ENCODE results near the gene TMED7. TPM values are rescaled to one million over a fixed set of nuclear protein-coding genes. Genes with fewer than 3 reads are reported as not detected.

Gene TMED7
- total RNA-seq, 1 donor from 2014 or later, result 69.6 TPM

- no peak overlapping the region for H3K4me3 Mint-ChIP-seq (ENCODE audit: low read depth)
- peaks cover 4% of the 10 kb centered on the region for H3K4me1 Mint-ChIP-seq (ENCODE audit: low read depth)
- H3K27ac Mint-ChIP-seq, result no peak overlapping the region
- H3K27me3 Mint-ChIP-seq, result peaks cover 7% of the 10 kb centered on the region
- TF ChIP-seq CTCF (IDR thresholded peaks at IDR 0.05; ENCODE audit: unreplicated experiment), result no peak
- no peaks in the 10 kb centered on the region for H3K36me3 Mint-ChIP-seq (ENCODE audit: insufficient read depth)
- H3K9me3 Mint-ChIP-seq (ENCODE audit: low read depth), result no peaks in the 10 kb centered on the region
- no peak for DNase-seq (ENCODE audit: low spot score, unreplicated experiment)
These were observed 14.4 kb upstream of the TMED7 start for GRCh38 chr5:115640274-115640673.

- peaks cover 2% of the 10 kb centered on the region for H3K27me3 Mint-ChIP-seq
- H3K36me3 Mint-ChIP-seq (ENCODE audit: insufficient read depth), result no peaks in the 10 kb centered on the region
- no peak for TF ChIP-seq CTCF (IDR thresholded peaks at IDR 0.05; ENCODE audit: unreplicated experiment)
- H3K4me3 Mint-ChIP-seq (ENCODE audit: low read depth), result no peak overlapping the region
- H3K9me3 Mint-ChIP-seq (ENCODE audit: low read depth), result no peaks in the 10 kb centered on the region
- H3K27ac Mint-ChIP-seq, result no peak overlapping the region
- H3K4me1 Mint-ChIP-seq (ENCODE audit: low read depth), result peaks cover 7% of the 10 kb centered on the region
- DNase-seq (ENCODE audit: low spot score, unreplicated experiment), result no peak
These were observed 13.5 kb upstream of the TMED7 start for GRCh38 chr5:115639377-115639776.

GRCh38 chr5:115637507-115637906, 11.7 kb upstream of the TMED7 start:
- no peak for TF ChIP-seq CTCF (IDR thresholded peaks at IDR 0.05; ENCODE audit: unreplicated experiment)
- no peak overlapping the region for H3K27ac Mint-ChIP-seq
- DNase-seq (ENCODE audit: low spot score, unreplicated experiment), result no peak
- H3K27me3 Mint-ChIP-seq, result peaks cover 5% of the 10 kb centered on the region
- H3K4me3 Mint-ChIP-seq (ENCODE audit: low read depth), result no peak overlapping the region
- H3K36me3 Mint-ChIP-seq (ENCODE audit: insufficient read depth), result no peaks in the 10 kb centered on the region
- H3K9me3 Mint-ChIP-seq (ENCODE audit: low read depth), result no peaks in the 10 kb centered on the region
- peaks cover 8% of the 10 kb centered on the region for H3K4me1 Mint-ChIP-seq (ENCODE audit: low read depth)

DNA sequence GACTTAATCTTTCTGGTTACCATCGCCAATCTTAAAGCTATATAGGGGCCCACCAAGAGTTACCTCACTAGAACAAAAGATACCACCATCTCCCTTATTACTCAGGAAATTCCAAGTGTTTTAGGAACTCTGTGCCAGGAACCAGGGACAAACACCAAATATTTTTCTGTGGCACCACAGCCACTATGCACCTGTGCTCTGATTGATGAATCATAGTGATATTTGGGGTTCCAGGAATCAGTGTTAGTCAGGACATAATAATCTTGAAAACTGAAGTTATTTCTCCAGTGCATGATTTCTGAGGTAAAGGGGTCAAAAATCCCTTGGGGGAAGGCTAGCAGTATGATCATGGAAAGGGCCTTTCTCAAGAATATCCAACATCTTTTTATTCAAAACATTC, 10.2 kb upstream of the TMED7 start:
- Mint-ChIP-seq H3K27ac (no peak overlapping the region), H3K9me3 (ENCODE audit: low read depth) (no peaks in the 10 kb centered on the region), H3K4me1 (ENCODE audit: low read depth) (peaks cover 8% of the 10 kb centered on the region), H3K4me3 (ENCODE audit: low read depth) (no peak overlapping the region), H3K36me3 (ENCODE audit: insufficient read depth) (no peaks in the 10 kb centered on the region), H3K27me3 (peaks cover 5% of the 10 kb centered on the region)
- DNase-seq (ENCODE audit: low spot score, unreplicated experiment), result no peak
- TF ChIP-seq CTCF (IDR thresholded peaks at IDR 0.05; ENCODE audit: unreplicated experiment), result no peak

- peak; percentile 96 for TF ChIP-seq CTCF (IDR thresholded peaks at IDR 0.05; ENCODE audit: unreplicated experiment)
- H3K27ac Mint-ChIP-seq, result no peak overlapping the region
- H3K9me3 Mint-ChIP-seq (ENCODE audit: low read depth), result no peaks in the 10 kb centered on the region
- H3K4me3 Mint-ChIP-seq (ENCODE audit: low read depth), result peak overlapping the region; percentile 4
- peak; percentile 82 for DNase-seq (ENCODE audit: low spot score, unreplicated experiment)
- H3K36me3 Mint-ChIP-seq (ENCODE audit: insufficient read depth), result no peaks in the 10 kb centered on the region
- peaks cover 5% of the 10 kb centered on the region for H3K27me3 Mint-ChIP-seq
- H3K4me1 Mint-ChIP-seq (ENCODE audit: low read depth), result peaks cover 8% of the 10 kb centered on the region
These were observed 8.7 kb upstream of the TMED7 start for GRCh38 chr5:115634343-115635132.

All from progenitor cell of endocrine pancreas (in vitro differentiated cells).